Brain microvascular endothelial cell (primary cell): ENCODE data around the gene TMCC1.

Experiments used
- DNase-seq: peaks from one replicate; pipeline ENCODE4 v3.0.0-alpha.2; 2020
- H3K27ac ChIP-seq: fragments of 250-450 bp; sonication (Bioruptor Pico); 2 replicates; pipeline ENCODE4 v1.5.1; 2020; ENCODE audit warnings: mild to moderate bottlenecking, moderate library complexity
- H3K27me3 ChIP-seq: fragments of 250-450 bp; sonication (Bioruptor Pico); replicated peaks from 2 replicates; pipeline ENCODE4 v1.5.1; 2020; ENCODE audit warnings: mild to moderate bottlenecking
- H3K36me3 ChIP-seq: fragments of 250-450 bp; sonication (Bioruptor Pico); replicated peaks from 2 replicates; pipeline ENCODE4 v1.5.1; 2020; ENCODE audit warnings: mild to moderate bottlenecking
- H3K4me3 ChIP-seq: 2 replicates; pipeline ENCODE4 v1.5.1; 2011; ENCODE audit warnings: low read depth, mild to moderate bottlenecking, control low read depth, low read length, moderate library complexity
- CTCF ChIP-seq: IDR thresholded peaks from 2 replicates; pipeline ENCODE4 v1.5.1; 2011; ENCODE audit warnings: low read depth, mild to moderate bottlenecking, moderate library complexity, low read length, control low read depth, inconsistent platforms; ENCODE audit errors: missing control alignments
- in situ Hi-C: cut with HindIII; loops from 2 replicates; pipeline ENCODE4 v1.10.0; 2017; ENCODE audit warnings: low sequenced_read_pairs, low pct_ligation_motif_present

TMCC1 gene

GRCh38 chr3:129618901-129619671 is 274.4 kb downstream of the TMCC1 start:
- in situ Hi-C loops = no loop called here
- Histone ChIP-seq H3K4me3 (no peak overlapping the region), H3K36me3 (no peaks in the 10 kb centered on the region), H3K27me3 (no peaks in the 10 kb centered on the region), H3K27ac (no peak overlapping the region)
- DNase-seq = no peak
- TF ChIP-seq CTCF = no peak

GRCh38 chr3:129618186-129618820 is 275.2 kb downstream of the TMCC1 start:
- no peaks in the 10 kb centered on the region for H3K36me3 ChIP-seq
- H3K27me3 ChIP-seq = no peaks in the 10 kb centered on the region
- in situ Hi-C loops = no loop called here
- no peak for DNase-seq
- H3K27ac ChIP-seq = no peak overlapping the region
- no peak overlapping the region for H3K4me3 ChIP-seq
- TF ChIP-seq CTCF = no peak

- TF ChIP-seq CTCF = no peak
- H3K27me3 ChIP-seq = no peaks in the 10 kb centered on the region
- H3K4me3 ChIP-seq = no peak overlapping the region
- in situ Hi-C loops = no loop called here
- H3K27ac ChIP-seq = no peak overlapping the region
- no peak for DNase-seq
- no peaks in the 10 kb centered on the region for H3K36me3 ChIP-seq
These were observed 275.9 kb downstream of the TMCC1 start for GRCh38 chr3:129617381-129618185.

DNA sequence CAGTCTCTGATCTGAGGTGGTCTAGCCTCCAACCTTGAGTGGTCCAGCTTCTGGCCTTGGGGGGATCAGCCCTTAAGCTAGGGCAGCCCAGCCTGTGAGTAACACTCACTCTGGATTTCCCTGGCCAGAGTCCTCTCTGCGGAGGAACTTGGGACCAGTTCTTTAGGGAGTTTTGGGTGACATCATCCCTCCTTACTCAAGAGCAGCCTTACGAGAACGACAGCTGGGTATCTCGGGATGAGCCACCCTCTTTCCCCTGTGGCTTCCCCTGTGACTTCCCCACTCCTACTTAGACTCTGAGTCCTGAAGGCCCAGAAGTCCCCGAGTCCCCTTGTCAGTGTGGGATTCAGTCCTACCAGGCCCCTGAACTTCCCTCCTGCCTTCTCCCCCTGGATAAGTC is 276.8 kb downstream of the TMCC1 start:
- DNase-seq = no peak
- no peak overlapping the region for H3K4me3 ChIP-seq
- no peaks in the 10 kb centered on the region for H3K27me3 ChIP-seq
- H3K36me3 ChIP-seq = no peaks in the 10 kb centered on the region
- in situ Hi-C loops = no loop called here
- TF ChIP-seq CTCF = no peak
- H3K27ac ChIP-seq = no peak overlapping the region

DNA sequence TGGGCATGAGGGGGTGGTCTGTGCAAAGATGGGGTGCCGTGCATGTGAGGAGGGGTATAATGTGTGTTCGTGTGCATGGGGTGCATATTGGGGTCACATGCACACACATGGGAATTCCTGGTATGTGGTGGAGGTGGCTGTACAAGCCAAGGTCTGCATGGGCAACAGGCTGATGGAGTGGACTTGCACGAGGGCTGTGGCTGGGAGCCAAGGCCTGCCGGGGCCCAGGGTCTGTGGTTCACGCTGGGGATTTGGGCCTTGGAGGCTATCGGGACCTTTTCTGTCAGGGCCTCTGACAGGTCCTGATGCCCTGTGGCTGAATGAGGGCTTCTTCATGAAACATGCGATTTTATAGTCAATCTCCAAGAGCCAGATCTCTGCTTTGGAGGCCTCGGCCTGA is 277.2 kb downstream of the TMCC1 start:
- in situ Hi-C loops = no loop called here
- Histone ChIP-seq H3K27me3 (no peaks in the 10 kb centered on the region), H3K27ac (no peak overlapping the region), H3K36me3 (no peaks in the 10 kb centered on the region), H3K4me3 (no peak overlapping the region)
- TF ChIP-seq CTCF = no peak
- no peak for DNase-seq
